Right atrium auricular region (tissue), 2 donors: Measurements from ENCODE around the gene SAMD8. TPM values are rescaled to one million over a fixed set of nuclear protein-coding genes. Genes with fewer than 3 reads are reported as not detected.
"Not testable (repeated sequence)": the region's sequence is repeated elsewhere in the genome, so short reads cannot be mapped to it uniquely, and the experiment has no call there.

Source experiments
- DNase-seq: peaks from one replicate; pipeline ENCODE4 v3.0.0-alpha.2; 2019; ENCODE audit warnings: low spot score
- H3K27ac ChIP-seq, 2 donors: fragments of 200-600 bp; sonication (generic); 1 replicate in 1 of 2; 2 replicates in 1 of 2; pipeline ENCODE4 v1.5.1; 2016 to 2019
- H3K27me3 ChIP-seq, 2 donors: fragments of 200-600 bp; sonication (generic); one replicate each; pipeline versions ENCODE4 v1.5.1 to v1.6.0; 2017 to 2019
- H3K36me3 ChIP-seq: fragments of 200-600 bp; sonication (generic); one replicate; pipeline ENCODE4 v1.5.1; 2016
- H3K4me1 ChIP-seq, 2 donors: fragments of 200-600 bp; sonication (generic); one replicate each; pipeline versions ENCODE4 v1.5.1 to v1.6.0; 2017 to 2019
- H3K4me3 ChIP-seq, 2 donors: fragments of 200-600 bp; sonication (generic); 1 replicate in 1 of 2; 2 replicates in 1 of 2; pipeline ENCODE4 v1.5.1; 2017 to 2019; ENCODE audit warnings: mild to moderate bottlenecking in 1 of 2, moderate library complexity in 1 of 2
- H3K9me3 ChIP-seq, 2 donors: fragments of 200-600 bp; sonication (generic); one replicate each; pipeline ENCODE4 v1.5.1; 2019
- CTCF ChIP-seq, 2 donors: fragments of 200-600 bp; sonication (generic); IDR thresholded peaks; one replicate each; pipeline ENCODE4 v1.5.1; 2019; ENCODE audit warnings: antibody characterized with exemption in 2 of 2
- total RNA-seq, 2 donors: library from RNA; depleted of rRNA; stranded (reverse); fragments of >200 nt; gene quantifications; one replicate each; pipeline ENCODE4 v1.1.0, GENCODE V29; 2016

The SAMD8 gene
- total RNA-seq, 2 donors from 2014 or later, result 24.7 to 26.3 TPM

DNA sequence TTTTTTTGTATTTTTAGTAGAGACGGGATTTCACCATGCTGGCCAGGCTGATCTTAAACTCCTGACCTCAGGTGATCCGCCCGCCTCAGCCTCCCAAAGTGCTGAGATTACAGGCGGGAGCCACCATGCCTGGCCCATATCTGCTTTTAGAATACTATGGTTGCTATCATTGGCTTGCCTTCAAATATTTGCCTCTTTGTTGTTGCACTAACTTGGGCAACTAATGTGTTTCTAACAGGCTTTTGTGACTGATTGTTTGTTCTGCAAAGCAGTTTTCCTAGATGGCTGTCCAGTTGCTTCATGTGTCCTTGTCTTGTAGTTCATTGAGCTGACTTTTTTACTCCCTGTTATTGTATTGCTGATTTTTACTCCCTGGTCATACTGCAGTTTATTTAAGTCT lies 108.8 kb downstream of the SAMD8 start:
- H3K9me3 ChIP-seq, result no peaks in the 10 kb centered on the region
- H3K36me3 ChIP-seq, result peaks cover 91% of the 10 kb centered on the region
- no peak for TF ChIP-seq CTCF (IDR thresholded peaks at IDR 0.05)
- H3K4me1 ChIP-seq, result peaks cover 0 to 58% of the 10 kb centered on the region in 2 donors
- H3K27me3 ChIP-seq, result no peaks in the 10 kb centered on the region
- no peak for DNase-seq
- no peak overlapping the region for H3K27ac ChIP-seq
- H3K4me3 ChIP-seq, result no peak overlapping the region

DNA sequence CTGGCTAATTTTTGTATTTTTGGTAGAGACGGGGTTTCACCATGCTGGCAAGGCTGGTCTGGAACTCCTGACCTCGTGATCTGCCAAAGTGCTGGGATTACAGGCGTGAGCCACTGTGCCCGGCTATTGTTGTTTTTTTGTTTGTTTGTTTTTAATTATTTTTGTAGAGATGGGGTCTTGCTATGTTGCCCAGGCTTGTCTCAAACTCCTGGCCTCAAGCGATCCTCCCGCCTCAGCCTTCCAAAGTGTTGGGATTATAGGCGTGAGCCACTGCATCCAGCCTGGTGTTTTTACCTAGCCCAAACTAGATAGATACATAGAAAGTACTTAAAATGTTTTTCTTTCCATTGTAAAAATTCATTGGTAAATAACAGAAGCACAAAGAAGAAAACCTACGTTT lies 110.0 kb downstream of the SAMD8 start:
- not testable (repeated sequence) for H3K27me3 ChIP-seq, H3K9me3 ChIP-seq, DNase-seq, H3K27ac ChIP-seq, H3K4me3 ChIP-seq
- Histone ChIP-seq H3K36me3 (peaks cover 81% of the 10 kb centered on the region), H3K4me1 (peaks cover 0 to 66% of the 10 kb centered on the region in 2 donors)

GRCh38 chr10:75223507-75223906 lies 112.1 kb downstream of the SAMD8 start:
- Histone ChIP-seq H3K4me3 (no peak overlapping the region), H3K4me1 (peaks cover 0 to 68% of the 10 kb centered on the region in 2 donors), H3K9me3 (no peaks in the 10 kb centered on the region), H3K36me3 (peaks cover 69% of the 10 kb centered on the region), H3K27ac (peak overlapping the region; percentile 78 to 83), H3K27me3 (no peaks in the 10 kb centered on the region)
- no peak for DNase-seq
- TF ChIP-seq CTCF (IDR thresholded peaks at IDR 0.05), result no peak

- H3K36me3 ChIP-seq, result peaks cover 66% of the 10 kb centered on the region
- no peaks in the 10 kb centered on the region for H3K27me3 ChIP-seq
- no peak for TF ChIP-seq CTCF (IDR thresholded peaks at IDR 0.05)
- H3K4me3 ChIP-seq, result peak overlapping the region; percentile 9 to 10
- no peaks in the 10 kb centered on the region for H3K9me3 ChIP-seq
- peak overlapping the region; percentile 78 to 83 for H3K27ac ChIP-seq
- DNase-seq, result no peak
- peaks cover 0 to 74% of the 10 kb centered on the region in 2 donors for H3K4me1 ChIP-seq
Measured at GRCh38 chr10:75226095-75226494, 114.6 kb downstream of the SAMD8 start.

DNA sequence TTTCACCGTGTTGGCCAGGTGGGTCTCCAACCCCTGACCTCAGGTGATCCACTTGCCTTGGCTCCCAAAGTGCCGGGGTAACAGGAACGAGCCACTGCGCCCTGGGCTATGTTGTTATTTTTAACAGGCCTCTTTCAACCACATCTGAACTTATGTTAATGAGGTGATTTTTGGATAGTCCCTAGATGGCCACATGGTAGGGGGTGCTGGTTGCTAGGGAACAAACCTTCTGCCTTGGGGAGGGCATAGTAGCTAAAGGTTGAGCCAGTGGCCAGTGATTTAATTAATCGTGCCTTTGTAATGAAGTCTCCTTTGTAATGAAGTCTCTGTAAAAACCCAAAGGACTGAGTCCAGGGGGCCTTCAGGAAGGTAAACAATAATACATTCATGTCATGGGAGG lies 115.2 kb downstream of the SAMD8 start:
- Histone ChIP-seq H3K36me3 (peaks cover 66% of the 10 kb centered on the region), H3K4me3 (no peak overlapping the region)

GRCh38 chr10:75228278-75228677 lies 116.8 kb downstream of the SAMD8 start:
- H3K36me3 ChIP-seq, result peaks cover 57% of the 10 kb centered on the region
- peaks cover 0 to 68% of the 10 kb centered on the region in 2 donors for H3K4me1 ChIP-seq
- peak overlapping the region; percentile 20 to 39 for H3K27ac ChIP-seq
- no peak for DNase-seq
- no peak overlapping the region for H3K4me3 ChIP-seq
- no peaks in the 10 kb centered on the region for H3K9me3 ChIP-seq
- TF ChIP-seq CTCF (IDR thresholded peaks at IDR 0.05), result no peak
- H3K27me3 ChIP-seq, result no peaks in the 10 kb centered on the region

More for the DNA sequence above, 115.2 kb downstream of the SAMD8 start:
- DNase-seq, result no peak
- TF ChIP-seq CTCF (IDR thresholded peaks at IDR 0.05), result no peak
- Histone ChIP-seq H3K9me3 (no peaks in the 10 kb centered on the region), H3K27me3 (no peaks in the 10 kb centered on the region), H3K4me1 (peaks cover 0 to 71% of the 10 kb centered on the region in 2 donors), H3K27ac (peak overlapping the region; percentile 78 to 83)
